H9 (cell line): ENCODE measurements around the gene ANGPT4. TPM values are rescaled to one million over a fixed set of nuclear protein-coding genes. Genes with fewer than 3 reads are reported as not detected.

Experiments
- DNase-seq: peaks from one replicate; pipeline ENCODE4 v3.0.0-alpha.2; 2017
- H2AFZ ChIP-seq: one replicate; pipeline ENCODE4 v1.6.1; 2013; ENCODE audit warnings: mild to moderate bottlenecking, low read length, control low read depth, moderate library complexity
- H2AK5ac ChIP-seq: 2 replicates; pipeline ENCODE4 v1.6.1; 2013; ENCODE audit warnings: low read length, control low read depth, mixed read lengths; ENCODE audit not compliant: insufficient read length
- H2BK120ac ChIP-seq: one replicate; pipeline ENCODE4 v1.6.1; 2013; ENCODE audit warnings: low read depth, mild to moderate bottlenecking, low read length, control low read depth, inconsistent platforms; ENCODE audit not compliant: poor library complexity, severe bottlenecking
- H2BK12ac ChIP-seq: 2 replicates; pipeline ENCODE4 v1.6.1; 2013; ENCODE audit warnings: low read length, control low read depth, mixed read lengths, low read depth; ENCODE audit not compliant: insufficient read length
- H2BK15ac ChIP-seq: 2 replicates; pipeline ENCODE4 v1.6.1; 2013; ENCODE audit warnings: low read depth, low read length, control low read depth
- H2BK20ac ChIP-seq: one replicate; pipeline ENCODE4 v1.6.1; 2013; ENCODE audit warnings: low read depth, mild to moderate bottlenecking, low read length, control low read depth, inconsistent platforms; ENCODE audit not compliant: poor library complexity, severe bottlenecking
- H2BK5ac ChIP-seq: 2 replicates; pipeline ENCODE4 v1.6.1; 2013; ENCODE audit warnings: low read length, control low read depth, mixed read lengths; ENCODE audit not compliant: insufficient read length
- H3K14ac ChIP-seq: 2 replicates; pipeline ENCODE4 v1.6.1; 2013; ENCODE audit warnings: low read length, control low read depth; ENCODE audit not compliant: insufficient read depth
- H3K18ac ChIP-seq: 2 replicates; pipeline ENCODE4 v1.6.1; 2013; ENCODE audit warnings: low read depth, mild to moderate bottlenecking, mixed read lengths, low read length, control low read depth; ENCODE audit not compliant: insufficient read length
- H3K23ac ChIP-seq: 2 replicates; pipeline ENCODE4 v1.6.1; 2013; ENCODE audit warnings: low read length, control low read depth, mixed read lengths, low read depth; ENCODE audit not compliant: insufficient read length
- H3K23me2 ChIP-seq: 2 replicates; pipeline ENCODE4 v1.6.1; 2013; ENCODE audit warnings: low read depth, mild to moderate bottlenecking, mixed read lengths, low read length, control low read depth; ENCODE audit not compliant: insufficient read length, poor library complexity, severe bottlenecking
- H3K27ac ChIP-seq: 2 replicates; pipeline ENCODE4 v1.5.1; 2013; ENCODE audit warnings: low read length, control low read depth, mixed read lengths, low read depth; ENCODE audit not compliant: insufficient read length
- H3K27me3 ChIP-seq: 2 replicates; pipeline ENCODE4 v1.6.1; 2013; ENCODE audit warnings: low read length, control low read depth, inconsistent platforms; ENCODE audit not compliant: insufficient read depth
- H3K4ac ChIP-seq: 2 replicates; pipeline ENCODE4 v1.6.1; 2013; ENCODE audit warnings: low read depth, mild to moderate bottlenecking, control low read depth, inconsistent platforms, low read length, moderate library complexity
- H3K4me1 ChIP-seq: 2 replicates; pipeline ENCODE4 v1.6.1; 2013; ENCODE audit warnings: low read length, control low read depth, inconsistent platforms; ENCODE audit not compliant: insufficient read depth
- H3K4me2 ChIP-seq: 2 replicates; pipeline ENCODE4 v1.6.1; 2013; ENCODE audit warnings: low read length, control low read depth, mixed read lengths; ENCODE audit not compliant: insufficient read length, insufficient read depth
- H3K56ac ChIP-seq: 2 replicates; pipeline ENCODE4 v1.6.1; 2013; ENCODE audit warnings: low read depth, mild to moderate bottlenecking, mixed read lengths, low read length, control low read depth; ENCODE audit not compliant: insufficient read length
- H3K79me1 ChIP-seq: 2 replicates; pipeline ENCODE4 v1.6.1; 2013; ENCODE audit warnings: low read depth, mild to moderate bottlenecking, moderate library complexity, low read length, control low read depth, inconsistent platforms; ENCODE audit not compliant: insufficient read depth, poor library complexity, severe bottlenecking
- H3K79me2 ChIP-seq: 2 replicates; pipeline ENCODE4 v1.6.1; 2013; ENCODE audit warnings: low read length, control low read depth, inconsistent platforms; ENCODE audit not compliant: insufficient read depth
- H3K9ac ChIP-seq: 2 replicates; pipeline ENCODE4 v1.6.1; 2013; ENCODE audit warnings: low read length, control low read depth, mixed read lengths; ENCODE audit not compliant: insufficient read length; ENCODE audit errors: extremely low read depth
- H3K9me3 ChIP-seq: one replicate; pipeline ENCODE4 v1.6.1; 2013; ENCODE audit warnings: low read depth, low read length, inconsistent platforms; ENCODE audit not compliant: control insufficient read depth
- H3T11ph ChIP-seq: one replicate; pipeline ENCODE4 v1.6.1; 2013; ENCODE audit warnings: mild to moderate bottlenecking, low read length, control low read depth, inconsistent platforms
- H4K20me1 ChIP-seq: one replicate; pipeline ENCODE4 v1.6.1; 2013; ENCODE audit not compliant: control insufficient read depth, insufficient read length, insufficient read depth
- H4K5ac ChIP-seq: 2 replicates; pipeline ENCODE4 v1.6.1; 2013; ENCODE audit warnings: low read depth, mild to moderate bottlenecking, mixed read lengths, low read length, control low read depth; ENCODE audit not compliant: insufficient read length
- H4K8ac ChIP-seq: replicated peaks from 2 replicates; pipeline ENCODE4 v1.6.1; 2013; ENCODE audit warnings: low read length, control low read depth, mixed read lengths, low read depth; ENCODE audit not compliant: insufficient read length
- H4K91ac ChIP-seq: 2 replicates; pipeline ENCODE4 v1.6.1; 2013; ENCODE audit warnings: low read depth, mild to moderate bottlenecking, moderate library complexity, mixed read lengths, low read length, control low read depth; ENCODE audit not compliant: insufficient read length
- H3K27ac Mint-ChIP-seq, 3 experiments: 2 replicates in 2 of 3; 3 replicates in 1 of 3; pipeline ENCODE4 v1.8.0; 2020 to 2021; ENCODE audit warnings: mixed read lengths in 3 of 3, mild to moderate bottlenecking in 1 of 3, moderate library complexity in 1 of 3
- H3K27me3 Mint-ChIP-seq: 2 replicates; pipeline ENCODE4 v1.8.0; 2021; ENCODE audit warnings: low read depth, mild to moderate bottlenecking, moderate library complexity, mixed read lengths
- H3K36me3 Mint-ChIP-seq, 3 experiments: 2 replicates in 2 of 3; 3 replicates in 1 of 3; pipeline ENCODE4 v1.8.0; 2020 to 2021; ENCODE audit warnings: low read depth in 3 of 3, mixed read lengths in 3 of 3; ENCODE audit not compliant: insufficient read depth in 1 of 3
- H3K4me1 Mint-ChIP-seq, 2 experiments: 2 replicates each; pipeline ENCODE4 v1.8.0; 2020; ENCODE audit warnings: mixed read lengths in 2 of 2
- H3K4me3 Mint-ChIP-seq, 2 experiments: 2 replicates in 1 of 2; 3 replicates in 1 of 2; pipeline ENCODE4 v1.8.0; 2020 to 2021; ENCODE audit warnings: mild to moderate bottlenecking in 2 of 2, mixed read lengths in 2 of 2, moderate library complexity in 1 of 2
- H3K9me3 Mint-ChIP-seq, 2 experiments: 2 replicates in 1 of 2; 3 replicates in 1 of 2; pipeline ENCODE4 v1.8.0; 2020; ENCODE audit warnings: mild to moderate bottlenecking in 2 of 2, mixed read lengths in 2 of 2, moderate library complexity in 1 of 2
- CTCF ChIP-seq: fragments of 200-600 bp; sonication (generic); conservative IDR thresholded peaks from 3 replicates; pipeline ENCODE4 v1.8.0; 2021; ENCODE audit warnings: antibody characterized with exemption, mild to moderate bottlenecking
- WGBS: extraction: QIAGEN DNeasy Blood & Tissue Kit; methylation state at CpG from one replicate; pipeline ENCODE4 v1.1.7; 2013; ENCODE audit warnings: missing lambda C conversion rate, low lambda C conversion rate, mixed read lengths; ENCODE audit not compliant: insufficient read length; ENCODE audit errors: extremely low coverage; 5-methylcytosine and 5-hydroxymethylcytosine counted together
- total RNA-seq: library from RNA; stranded (reverse); gene quantifications from 2 replicates; pipeline ENCODE4 v1.2.1, GENCODE V29; 2021

Gene ANGPT4
- total RNA-seq, 1 experiment from 2014 or later = 0.11 TPM

GRCh38 chr20:839626-840025 lies 76.5 kb downstream of the ANGPT4 start:
- Histone ChIP-seq H2AFZ (no peak overlapping the region), H3K4me2 (no peak overlapping the region), H3K4ac (no peak overlapping the region), H3K79me2 (no peaks in the 10 kb centered on the region), H4K91ac (no peak overlapping the region), H2BK12ac (no peak overlapping the region), H4K8ac (no peak overlapping the region), H3K23me2 (peaks cover 16% of the 10 kb centered on the region), H2BK15ac (no peak overlapping the region), H2BK120ac (no peak overlapping the region), H3K4me1 (no peaks in the 10 kb centered on the region; the same call in 1 of the 2 replicates), H2BK20ac (no peak overlapping the region), H4K20me1 (no peaks in the 10 kb centered on the region), H4K5ac (no peak overlapping the region), H3K27me3 (peaks cover 1% of the 10 kb centered on the region; the same call in 1 of the 2 replicates), H3K79me1 (no peaks in the 10 kb centered on the region), H3K23ac (no peak overlapping the region), H3K9me3 (no peaks in the 10 kb centered on the region), H3K56ac (no peak overlapping the region), H3K18ac (no peak overlapping the region), H3K14ac (no peak overlapping the region), H3T11ph (no peak overlapping the region), H3K9ac (no peak overlapping the region), H3K27ac (no peak overlapping the region), H2BK5ac (no peak overlapping the region), H2AK5ac (no peak overlapping the region)
- WGBS = no CpG with 5 or more reads among the region's 11 CpGs
- Mint-ChIP-seq H3K9me3 (peaks cover 0 to 3% of the 10 kb centered on the region in 2 experiments; a peak in 2 of 5 replicates), H3K4me1 (peaks cover 21 to 23% of the 10 kb centered on the region in 2 experiments), H3K36me3 (peaks cover 0 to 2% (median 0%) of the 10 kb centered on the region in 3 experiments; a peak in 3 of 7 replicates), H3K27me3 (peaks cover 47% of the 10 kb centered on the region), H3K4me3 (no peak overlapping the region; a peak in 1 of 5 replicates), H3K27ac (no peak overlapping the region)
- DNase-seq = no peak
- no peak for TF ChIP-seq CTCF
